HG03108 (cell line): ENCODE results near the gene C11orf86.
"Not testable (repeated sequence)": the region's sequence is repeated elsewhere in the genome, so short reads cannot be mapped to it uniquely, and the experiment has no call there.

ENCODE experiments used
- ATAC-seq: cut with Tn5 transposase; IDR thresholded peaks from one replicate; pipeline ENCODE4 v1.9.1; 2021; ENCODE audit warnings: moderate library complexity; ENCODE audit not compliant: unreplicated experiment

C11orf86 gene

GRCh38 chr11:66987924-66988637 is 13.0 kb downstream of the C11orf86 start:
- no peak for ATAC-seq

DNA sequence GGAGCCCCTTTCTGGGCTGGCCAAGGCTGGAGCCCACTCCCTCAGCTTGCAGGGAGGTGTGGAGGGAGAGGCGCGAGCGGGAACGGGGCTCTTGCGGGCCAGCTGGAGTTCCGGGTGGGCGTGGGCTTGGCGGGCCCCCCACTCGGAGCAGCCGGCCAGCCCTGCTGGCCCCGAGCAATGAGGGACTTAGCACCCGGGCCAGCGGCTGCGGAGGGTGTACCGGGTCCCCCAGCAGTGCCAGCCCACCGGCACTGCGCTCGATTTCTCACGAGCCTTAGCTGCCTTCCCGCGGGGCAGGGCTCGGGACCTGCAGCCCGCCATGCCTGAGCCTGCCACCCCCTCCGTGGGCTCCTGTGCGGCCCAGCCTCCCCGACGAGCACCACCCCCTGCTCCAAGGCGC is 13.6 kb downstream of the C11orf86 start:
- ATAC-seq, result not testable (repeated sequence)

DNA sequence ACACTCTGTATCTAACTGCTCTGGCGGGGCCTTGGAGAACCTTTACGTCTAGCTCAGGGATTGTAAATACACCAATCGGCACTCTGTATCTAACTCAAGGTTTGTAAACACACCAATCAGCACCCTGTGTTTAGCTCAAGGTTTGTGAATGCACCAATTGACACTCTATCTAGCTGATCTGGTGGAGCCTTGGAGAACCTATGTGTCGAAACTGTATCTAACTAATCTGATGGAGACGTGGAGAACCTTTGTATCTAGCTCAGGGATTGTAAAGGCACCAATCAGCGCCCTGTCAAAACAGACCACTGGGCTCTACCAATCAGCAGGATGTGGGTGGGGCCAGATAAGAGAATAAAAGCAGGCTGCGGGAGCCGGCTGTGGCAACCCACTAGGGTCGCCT is 14.3 kb downstream of the C11orf86 start:
- ATAC-seq, result not testable (repeated sequence)

DNA sequence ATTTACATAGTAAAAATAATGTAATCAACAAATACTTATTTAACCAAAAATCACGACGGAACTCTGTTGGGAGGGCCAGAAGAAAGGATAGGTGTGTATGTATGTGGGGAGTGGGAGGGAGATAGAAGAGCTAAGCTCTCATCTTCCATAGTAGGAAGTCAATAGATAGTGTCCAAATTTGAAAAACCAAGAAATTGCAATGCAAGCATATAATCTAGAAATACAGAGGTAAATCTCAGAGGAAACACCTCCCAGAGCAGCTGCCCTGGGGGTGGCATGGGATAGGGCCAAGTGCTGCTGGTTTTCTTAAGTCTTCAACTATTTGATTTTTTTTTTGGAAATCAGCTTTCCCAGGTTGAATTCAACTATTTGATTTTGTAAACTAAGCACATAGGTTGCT is 16.9 kb downstream of the C11orf86 start:
- no peak for ATAC-seq

- no peak for ATAC-seq
Observed at GRCh38 chr11:66996609-66997273, 21.6 kb downstream of the C11orf86 start.

DNA sequence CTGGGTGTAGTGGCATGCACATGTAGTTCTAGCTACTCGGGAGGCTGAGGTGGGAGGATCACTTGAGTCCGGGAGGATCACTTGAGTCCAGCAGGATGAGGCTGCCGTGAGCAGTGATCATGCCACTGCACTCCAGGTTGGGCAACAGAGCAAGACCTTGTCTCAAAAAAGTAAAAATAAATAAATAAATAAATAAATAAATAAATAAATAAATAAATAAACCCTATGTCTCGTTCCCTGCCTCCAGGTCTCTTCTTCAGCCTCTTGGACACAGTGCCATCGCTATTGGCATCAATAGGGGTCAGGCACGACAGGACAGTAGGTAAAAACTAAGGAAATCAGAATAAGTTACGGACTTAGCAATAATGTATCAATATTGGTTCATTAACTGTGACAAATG is 24.5 kb downstream of the C11orf86 start:
- no peak for ATAC-seq

DNA sequence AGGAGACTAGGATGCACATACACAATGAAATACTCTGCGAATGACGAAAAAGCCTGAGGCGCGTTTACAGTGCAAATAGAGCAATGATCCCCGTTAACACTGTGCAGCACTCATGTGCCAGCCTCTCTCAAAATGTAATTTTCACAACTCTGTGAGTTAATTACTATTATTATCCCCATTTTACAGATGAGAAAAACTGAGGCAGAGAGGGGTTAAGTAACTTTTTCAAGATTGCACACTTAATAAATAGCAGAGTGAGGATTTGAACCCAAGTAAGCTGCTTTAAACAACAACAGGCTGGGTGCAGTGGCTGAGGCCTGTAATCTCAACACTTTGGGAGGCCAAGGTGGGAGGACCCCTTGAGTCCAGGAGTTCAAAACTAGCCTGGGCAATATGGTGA is 26.2 kb downstream of the C11orf86 start:
- ATAC-seq, result no peak

- ATAC-seq, result no peak
Observed at GRCh38 chr11:67002297-67002913, 27.3 kb downstream of the C11orf86 start.

GRCh38 chr11:67002921-67003411 is 27.9 kb downstream of the C11orf86 start:
- ATAC-seq, result no peak

- not testable (repeated sequence) for ATAC-seq
Observed at GRCh38 chr11:67005200-67005599, 30.1 kb downstream of the C11orf86 start.

DNA sequence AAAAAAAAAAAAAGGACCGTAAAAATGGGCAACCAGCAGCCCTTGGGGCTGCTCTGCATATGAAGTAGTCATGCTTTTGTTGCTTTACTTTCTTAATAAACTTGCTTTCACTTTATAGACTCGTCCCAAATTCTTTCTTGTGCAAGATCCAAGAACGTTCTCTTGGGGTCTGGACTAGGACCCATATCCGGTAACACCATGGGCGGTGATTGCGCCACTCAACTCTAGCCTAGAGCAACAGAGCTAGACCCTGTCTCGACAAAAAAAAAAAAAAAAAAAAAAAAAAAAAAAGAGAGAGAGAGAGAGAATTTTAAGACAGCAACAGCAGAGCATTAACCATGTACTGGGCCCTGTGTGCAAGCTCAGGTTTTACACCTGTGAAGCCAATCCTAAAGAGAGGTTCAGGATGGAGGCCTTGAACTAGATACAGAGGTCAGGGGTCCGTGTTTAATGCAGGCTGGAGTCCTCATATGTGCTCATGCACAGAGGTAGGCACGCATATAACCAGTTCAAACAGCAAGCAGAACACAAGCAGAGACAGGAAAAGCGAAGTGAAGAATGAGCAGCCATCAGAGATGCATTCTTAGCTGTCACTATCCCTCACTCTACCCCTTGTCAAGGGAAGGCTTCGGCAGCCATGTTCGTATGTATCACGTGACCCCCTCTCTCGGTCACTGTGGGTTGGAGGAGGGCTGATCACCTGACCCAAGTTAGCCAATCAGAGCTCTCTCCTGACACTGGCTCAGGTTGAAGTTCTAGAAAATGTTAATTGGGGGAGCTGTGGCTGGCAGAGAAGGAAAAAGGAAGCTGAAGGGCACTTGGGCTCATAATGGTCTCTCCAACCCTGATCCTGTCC is 31.2 kb downstream of the C11orf86 start:
- no peak for ATAC-seq

DNA sequence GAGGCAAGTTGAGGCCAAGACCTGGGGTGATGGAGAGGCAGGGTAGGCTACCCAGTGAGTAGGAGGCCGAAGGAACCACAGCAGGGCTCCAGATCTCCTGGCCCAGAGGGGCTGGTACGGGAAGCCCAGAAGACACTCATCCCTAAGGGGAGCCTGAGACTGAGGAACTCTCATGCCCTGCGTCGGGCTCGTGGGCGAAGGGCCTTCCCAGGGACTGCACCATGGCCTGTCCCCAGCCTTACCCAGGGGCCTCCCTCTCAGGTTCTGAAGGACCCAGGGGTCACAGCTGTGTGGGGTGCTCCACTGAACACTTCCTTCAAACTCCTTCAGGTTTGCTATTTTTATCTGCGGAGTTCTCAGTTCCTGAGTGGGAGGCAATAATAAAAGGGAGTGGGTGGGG is 32.0 kb downstream of the C11orf86 start:
- no peak for ATAC-seq

DNA sequence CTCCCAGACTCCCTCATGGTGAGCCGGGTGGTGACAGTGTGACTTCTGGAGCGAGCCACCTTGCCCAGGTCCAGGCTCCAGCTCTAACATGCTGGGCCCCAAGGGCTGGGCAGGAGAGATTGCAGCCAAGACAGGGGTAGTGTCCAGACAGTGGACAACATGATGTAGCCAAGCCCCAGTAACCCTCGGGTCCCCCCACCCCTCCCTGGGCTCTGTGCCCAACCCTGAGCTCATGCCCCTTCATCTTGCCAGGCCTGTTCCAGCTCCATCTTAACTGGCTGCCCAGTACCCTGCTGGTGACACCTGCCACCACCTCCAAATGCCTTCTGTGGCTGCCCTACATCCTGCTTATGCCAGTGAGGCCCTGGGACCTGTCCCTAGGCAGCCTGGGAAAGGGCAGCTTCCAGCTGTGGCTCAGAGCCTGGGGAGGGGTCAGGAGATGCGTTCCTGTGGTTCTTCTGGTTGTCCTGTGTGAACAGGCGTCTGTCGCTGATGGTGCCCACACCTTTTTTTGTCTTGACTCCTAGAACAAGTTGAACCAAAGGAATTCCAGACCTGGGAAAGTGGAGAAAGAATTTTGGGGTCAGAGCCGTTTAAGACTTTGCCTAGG is 35.3 kb downstream of the C11orf86 start:
- ATAC-seq, result no peak

- ATAC-seq, result no peak
Observed at GRCh38 chr11:67013511-67014045, 38.5 kb downstream of the C11orf86 start.

DNA sequence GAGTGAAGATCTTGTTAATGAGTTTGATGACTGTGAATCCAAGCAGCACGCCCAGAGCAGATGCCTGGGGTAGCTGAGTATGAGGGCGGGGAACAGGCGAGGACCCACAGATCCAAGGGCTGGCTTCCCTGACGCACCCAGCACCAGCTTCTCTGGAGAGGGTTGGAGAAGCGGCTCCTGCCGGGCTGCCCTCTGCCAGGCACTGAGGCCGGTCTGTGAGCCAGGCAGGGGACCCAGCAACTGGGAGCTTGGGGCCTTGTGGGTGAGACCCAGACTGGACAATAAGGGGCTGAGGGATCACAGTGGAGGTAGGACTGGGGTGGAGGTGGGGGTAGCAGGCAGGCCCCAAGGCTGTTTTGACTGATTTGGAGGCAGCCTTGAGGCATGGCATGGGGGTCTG is 39.2 kb downstream of the C11orf86 start:
- no peak for ATAC-seq

DNA sequence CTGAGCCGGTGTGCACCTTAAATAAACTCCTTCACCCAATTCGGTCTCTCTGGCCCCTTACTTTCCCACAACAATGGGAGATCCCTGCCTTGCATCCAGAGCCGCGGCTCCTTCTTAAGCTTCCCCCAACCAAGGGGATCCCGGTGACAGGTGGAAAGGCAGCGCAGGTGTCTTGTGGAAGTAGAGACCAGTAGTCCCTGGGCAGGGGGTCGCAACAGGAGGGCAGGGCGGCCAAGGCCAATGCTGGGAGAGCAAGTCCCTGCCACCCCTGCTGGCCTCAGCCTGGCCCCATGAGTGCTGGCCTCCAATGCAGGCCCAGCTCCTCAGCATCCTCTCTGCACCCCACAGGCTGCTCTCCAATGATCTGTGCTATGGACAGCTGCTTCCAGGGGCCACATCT is 39.9 kb downstream of the C11orf86 start:
- no peak for ATAC-seq

DNA sequence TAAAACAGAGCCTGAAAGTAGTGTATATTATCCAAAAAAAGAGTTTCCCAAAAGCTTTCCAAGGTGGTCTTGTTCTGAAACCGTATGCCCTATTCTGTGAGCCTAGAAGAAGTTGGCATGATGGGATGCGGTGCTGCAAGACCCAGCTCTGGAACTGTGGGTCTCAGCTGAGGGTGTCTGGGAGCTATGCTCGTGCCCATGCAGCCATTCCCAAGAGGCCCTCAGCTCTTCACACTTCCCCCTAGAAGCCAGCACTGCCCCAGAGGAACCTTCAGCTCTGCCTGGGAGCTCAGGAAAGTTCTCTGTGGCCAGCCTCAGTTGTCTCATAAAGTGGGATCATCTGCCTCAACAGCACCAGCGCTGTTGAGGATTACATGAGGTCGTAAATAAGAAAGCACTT is 41.4 kb downstream of the C11orf86 start:
- no peak for ATAC-seq

DNA sequence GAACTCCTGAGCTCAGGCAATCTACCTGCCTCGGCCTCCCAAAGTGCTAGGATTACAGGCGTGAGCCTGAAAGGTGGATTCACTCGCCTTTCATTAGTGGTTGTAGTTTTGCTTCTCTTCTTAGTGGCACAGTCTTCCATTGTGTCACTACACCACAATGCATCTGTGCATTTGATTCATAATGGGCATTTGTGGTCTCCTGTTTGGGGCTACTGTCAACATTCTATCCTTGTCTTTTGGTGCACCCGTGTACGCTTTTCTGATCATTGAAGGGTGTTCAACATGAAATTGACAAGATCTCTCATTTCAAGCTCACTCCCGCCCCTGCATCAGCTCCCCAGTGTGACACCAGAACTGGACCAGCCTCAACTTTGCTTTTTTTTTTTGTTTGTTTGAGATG is 45.8 kb downstream of the C11orf86 start:
- no peak for ATAC-seq

GRCh38 chr11:67022341-67022933 is 47.3 kb downstream of the C11orf86 start:
- ATAC-seq, result no peak
